Esophagus squamous epithelium (tissue), 5 donors: Measurements from ENCODE around the gene FRMD4A. TPM values are rescaled to one million over a fixed set of nuclear protein-coding genes. Genes with fewer than 3 reads are reported as not detected.

ENCODE experiments used
- DNase-seq: peaks from one replicate; lab custom pipeline; 2025; lab: John Stamatoyannopoulos, UW
- H3K27ac ChIP-seq, 4 donors: fragments of 200-600 bp; sonication (generic); one replicate each; pipeline ENCODE4 v1.5.1; 2016 to 2019; ENCODE audit warnings: mild to moderate bottlenecking in 1 of 4
- H3K27me3 ChIP-seq, 4 donors: fragments of 200-600 bp; sonication (generic); 1 replicate in 3 of 4; 2 replicates in 1 of 4; pipeline versions ENCODE4 v1.5.1 to v1.6.0; 2017 to 2021; ENCODE audit warnings: antibody characterized with exemption in 1 of 4
- H3K36me3 ChIP-seq, 3 donors: fragments of 200-600 bp; sonication (generic); one replicate each; pipeline ENCODE4 v1.5.1; 2016 to 2019
- H3K4me1 ChIP-seq, 3 donors: fragments of 200-600 bp; sonication (generic); one replicate each; pipeline ENCODE4 v1.5.1; 2017 to 2019
- H3K4me3 ChIP-seq, 4 donors: fragments of 200-600 bp; sonication (generic); 1 replicate in 3 of 4; 2 replicates in 1 of 4; pipeline ENCODE4 v1.5.1; 2016 to 2019; ENCODE audit warnings: mild to moderate bottlenecking in 2 of 4, moderate library complexity in 1 of 4
- H3K9me3 ChIP-seq, 3 donors: fragments of 200-600 bp; sonication (generic); one replicate each; pipeline ENCODE4 v1.5.1; 2016 to 2019
- POLR2A ChIP-seq, 4 donors: fragments of 450-650 bp; IDR thresholded peaks; one replicate each; pipeline ENCODE4 v1.6.1; 2017; ENCODE audit warnings: antibody characterized with exemption in 4 of 4, mild to moderate bottlenecking in 4 of 4, moderate library complexity in 3 of 4
- WGBS, 2 donors: methylation state at CpG; one replicate each; pipeline ENCODE4 v1.1.5; 2018; 5-methylcytosine and 5-hydroxymethylcytosine counted together
- intact Hi-C: fragments of 100-400 bp; cut with DNase I; formaldehyde crosslinking; loops from one replicate; pipeline ENCODE4 v1.15.0; 2022
- total RNA-seq, 4 donors: library from RNA; depleted of rRNA; stranded (reverse); fragments of >200 nt; gene quantifications; one replicate each; pipeline ENCODE4 v1.1.0, GENCODE V29; 2016
- TF ChIP-seq, protein P1 (sequence below), 6 experiments: fragments of 450-650 bp in 4 of 6; fragments of 200-600 bp in 2 of 6; sonication (generic) in 2 of 6; IDR thresholded peaks; one replicate each; pipeline ENCODE4 v1.5.1; 2016 to 2019; ENCODE audit warnings: antibody characterized with exemption in 6 of 6, mild to moderate bottlenecking in 4 of 6, moderate library complexity in 4 of 6
- donor health status: DM: yes; HTN: yes; CAD: no.

Gene FRMD4A
- total RNA-seq, 4 donors from 2014 or later: 7.3 to 15.3 (median 8.6) TPM

- Histone ChIP-seq H3K36me3 (peaks cover 8 to 100% (median 26%) of the 10 kb centered on the region in 3 donors), H3K9me3 (no peaks in the 10 kb centered on the region), H3K27me3 (no peaks in the 10 kb centered on the region), H3K4me3 (no peak overlapping the region), H3K4me1 (no peaks in the 10 kb centered on the region), H3K27ac (no peak overlapping the region)
- DNase-seq: no peak
- intact Hi-C loops: no loop called here
- 67% methylated on average over 5 of the region's 5 CpGs for WGBS, 2 donors
- TF ChIP-seq, protein P1, sequence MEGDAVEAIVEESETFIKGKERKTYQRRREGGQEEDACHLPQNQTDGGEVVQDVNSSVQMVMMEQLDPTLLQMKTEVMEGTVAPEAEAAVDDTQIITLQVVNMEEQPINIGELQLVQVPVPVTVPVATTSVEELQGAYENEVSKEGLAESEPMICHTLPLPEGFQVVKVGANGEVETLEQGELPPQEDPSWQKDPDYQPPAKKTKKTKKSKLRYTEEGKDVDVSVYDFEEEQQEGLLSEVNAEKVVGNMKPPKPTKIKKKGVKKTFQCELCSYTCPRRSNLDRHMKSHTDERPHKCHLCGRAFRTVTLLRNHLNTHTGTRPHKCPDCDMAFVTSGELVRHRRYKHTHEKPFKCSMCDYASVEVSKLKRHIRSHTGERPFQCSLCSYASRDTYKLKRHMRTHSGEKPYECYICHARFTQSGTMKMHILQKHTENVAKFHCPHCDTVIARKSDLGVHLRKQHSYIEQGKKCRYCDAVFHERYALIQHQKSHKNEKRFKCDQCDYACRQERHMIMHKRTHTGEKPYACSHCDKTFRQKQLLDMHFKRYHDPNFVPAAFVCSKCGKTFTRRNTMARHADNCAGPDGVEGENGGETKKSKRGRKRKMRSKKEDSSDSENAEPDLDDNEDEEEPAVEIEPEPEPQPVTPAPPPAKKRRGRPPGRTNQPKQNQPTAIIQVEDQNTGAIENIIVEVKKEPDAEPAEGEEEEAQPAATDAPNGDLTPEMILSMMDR (IDR thresholded peaks at IDR 0.05): no peak
- no peak for TF ChIP-seq POLR2A (IDR thresholded peaks at IDR 0.05)
These were observed 678.6 kb downstream of the FRMD4A start for GRCh38 chr10:13651969-13652720.

- DNase-seq: no peak
- Histone ChIP-seq H3K36me3 (peaks cover 8 to 100% (median 18%) of the 10 kb centered on the region in 3 donors), H3K4me1 (no peaks in the 10 kb centered on the region), H3K27me3 (no peaks in the 10 kb centered on the region), H3K27ac (no peak overlapping the region), H3K4me3 (no peak overlapping the region), H3K9me3 (no peaks in the 10 kb centered on the region)
- intact Hi-C loops: no loop called here
- WGBS, 2 donors: 80 to 89% methylated on average over 3 to 5 of the region's 5 CpGs
- TF ChIP-seq POLR2A (IDR thresholded peaks at IDR 0.05): no peak
- TF ChIP-seq, protein P1 (IDR thresholded peaks at IDR 0.05): no peak
These were observed 679.8 kb downstream of the FRMD4A start for GRCh38 chr10:13650961-13651360.

- no peak for DNase-seq
- no peak for TF ChIP-seq POLR2A (IDR thresholded peaks at IDR 0.05)
- TF ChIP-seq, protein P1 (IDR thresholded peaks at IDR 0.05): no peak
- no peaks in the 10 kb centered on the region for H3K27me3 ChIP-seq
- H3K4me1 ChIP-seq: peaks cover 0 to under 1% (median 0%) of the 10 kb centered on the region in 3 donors
- H3K9me3 ChIP-seq: no peaks in the 10 kb centered on the region
- 67 to 68% methylated on average over 4 to 5 of the region's 5 CpGs for WGBS, 2 donors
- no peak overlapping the region for H3K4me3 ChIP-seq
- H3K36me3 ChIP-seq: peaks cover 8 to 100% (median 14%) of the 10 kb centered on the region in 3 donors
- H3K27ac ChIP-seq: no peak overlapping the region
- intact Hi-C loops: no loop called here
These were observed 680.7 kb downstream of the FRMD4A start for GRCh38 chr10:13649844-13650520.

- Histone ChIP-seq H3K9me3 (no peaks in the 10 kb centered on the region), H3K27ac (no peak overlapping the region), H3K4me3 (no peak overlapping the region), H3K36me3 (peaks cover 7 to 88% (median 8%) of the 10 kb centered on the region in 3 donors), H3K4me1 (peaks cover 0 to 14% (median 0%) of the 10 kb centered on the region in 3 donors), H3K27me3 (no peaks in the 10 kb centered on the region)
- no peak for DNase-seq
- intact Hi-C loops: no loop called here
- WGBS, 2 donors: 79 to 87% methylated on average over 6 to 10 of the region's 12 CpGs
- TF ChIP-seq, protein P1 (IDR thresholded peaks at IDR 0.05): no peak
- no peak for TF ChIP-seq POLR2A (IDR thresholded peaks at IDR 0.05)
These were observed 682.3 kb downstream of the FRMD4A start for GRCh38 chr10:13648425-13648824.

DNA sequence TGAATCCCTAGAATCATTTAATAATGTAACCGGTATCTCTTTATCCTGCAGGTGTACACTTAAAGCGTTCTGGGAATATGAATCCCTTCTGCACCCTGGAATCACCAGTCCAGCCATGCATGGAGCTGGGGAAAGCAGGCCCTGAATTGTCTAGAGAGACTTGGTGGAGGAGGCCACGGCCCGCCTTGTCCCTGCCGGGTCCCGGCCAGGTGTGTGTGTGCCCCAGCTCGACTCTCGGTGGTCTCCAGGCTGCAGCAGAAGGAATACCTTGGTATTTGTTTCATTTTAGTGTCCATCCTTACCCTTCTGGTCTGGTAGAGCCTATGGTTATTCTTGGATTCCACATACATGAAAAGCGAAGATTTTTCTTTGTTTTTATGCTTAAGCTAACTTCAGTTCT lies 685.9 kb downstream of the FRMD4A start:
- peaks cover 5 to 87% (median 8%) of the 10 kb centered on the region in 3 donors for H3K36me3 ChIP-seq
- H3K4me1 ChIP-seq: peaks cover 0 to 14% (median 0%) of the 10 kb centered on the region in 3 donors
- H3K9me3 ChIP-seq: peaks cover 0 to 10% (median 0%) of the 10 kb centered on the region in 3 donors
- TF ChIP-seq, protein P1 (IDR thresholded peaks at IDR 0.05): no peak
- no peak for TF ChIP-seq POLR2A (IDR thresholded peaks at IDR 0.05)
- H3K4me3 ChIP-seq: no peak overlapping the region
- intact Hi-C loops: no loop called here
- H3K27ac ChIP-seq: no peak overlapping the region
- no peaks in the 10 kb centered on the region for H3K27me3 ChIP-seq
- DNase-seq: no peak
- 93 to 95% methylated on average over 7 to 9 of the region's 9 CpGs for WGBS, 2 donors
